ENCODE data around the gene POLR1H.

GRCh38 chr6:30060606-30061091, 416 bp upstream of the POLR1H start:
- TF ChIP-seq ARNTL (CRISPR knock-in tag; IDR thresholded peaks at IDR 0.05; ENCODE audit: borderline replicate concordance, low read depth) (no peak), CREB5 (CRISPR knock-in tag; IDR thresholded peaks at IDR 0.05; ENCODE audit: low read depth) (no peak), ZC3H10 (CRISPR knock-in tag; IDR thresholded peaks at IDR 0.05) (no peak), POU6F1 (CRISPR knock-in tag; IDR thresholded peaks at IDR 0.05; ENCODE audit: borderline replicate concordance, low read depth) (no peak), TOX (CRISPR knock-in tag; IDR thresholded peaks at IDR 0.05; ENCODE audit: borderline replicate concordance) (no peak), PATZ1 (CRISPR knock-in tag; IDR thresholded peaks at IDR 0.05; ENCODE audit: borderline replicate concordance) (no peak)

All from SK-N-SH treated with all-trans-retinoic acid at 6 μM for 48 hours (cell line).